ENCODE data around the gene ZNF552. TPM values are rescaled to one million over a fixed set of nuclear protein-coding genes. Genes with fewer than 3 reads are reported as not detected.

Gene ZNF552
- total and polyA plus RNA-seq, 12 donors: 1.5 to 6.6 (median 2.7) TPM

DNA sequence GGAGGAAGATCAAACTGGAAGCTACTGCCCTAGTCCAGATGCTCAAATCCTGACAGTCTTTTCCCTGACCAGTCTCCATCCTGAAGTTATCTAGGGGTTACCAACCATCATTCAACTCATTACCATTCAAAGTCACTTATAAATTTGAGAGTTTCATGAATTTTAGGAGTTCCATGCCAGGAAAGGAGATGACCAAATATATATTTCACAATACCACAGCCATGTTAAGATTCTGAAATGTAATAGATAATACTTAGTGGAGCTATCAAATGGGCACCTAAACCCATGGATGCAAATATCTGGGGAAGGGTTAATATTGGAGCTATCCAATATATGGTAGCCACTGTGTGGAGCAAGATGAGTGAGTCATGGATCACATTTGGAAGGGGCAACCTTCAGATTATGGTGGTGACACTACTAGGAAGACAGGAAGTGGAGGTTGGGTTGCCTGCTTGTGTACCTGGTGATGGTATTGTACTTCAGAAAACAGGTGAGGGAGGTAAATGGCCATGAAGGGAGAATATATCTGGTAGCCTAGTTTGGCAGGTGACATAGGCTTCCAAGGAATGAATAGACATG lies 26.5 kb downstream of the ZNF552 start:
- intact Hi-C loops (cut with DNase I): no loop called here
- Histone ChIP-seq H3K9me3 (peaks cover 0 to 85% (median 20%) of the 10 kb centered on the region in 11 donors), H3K4me1 (peaks cover 0 to 13% (median under 1%) of the 10 kb centered on the region in 9 donors), H3K27ac (no peak overlapping the region), H3K27me3 (no peaks in the 10 kb centered on the region), H3K4me3 (no peak overlapping the region), H3K36me3 (peaks cover 0 to 90% (median 24%) of the 10 kb centered on the region in 9 donors)
- no peak for DNase-seq
- TF ChIP-seq, protein P1, sequence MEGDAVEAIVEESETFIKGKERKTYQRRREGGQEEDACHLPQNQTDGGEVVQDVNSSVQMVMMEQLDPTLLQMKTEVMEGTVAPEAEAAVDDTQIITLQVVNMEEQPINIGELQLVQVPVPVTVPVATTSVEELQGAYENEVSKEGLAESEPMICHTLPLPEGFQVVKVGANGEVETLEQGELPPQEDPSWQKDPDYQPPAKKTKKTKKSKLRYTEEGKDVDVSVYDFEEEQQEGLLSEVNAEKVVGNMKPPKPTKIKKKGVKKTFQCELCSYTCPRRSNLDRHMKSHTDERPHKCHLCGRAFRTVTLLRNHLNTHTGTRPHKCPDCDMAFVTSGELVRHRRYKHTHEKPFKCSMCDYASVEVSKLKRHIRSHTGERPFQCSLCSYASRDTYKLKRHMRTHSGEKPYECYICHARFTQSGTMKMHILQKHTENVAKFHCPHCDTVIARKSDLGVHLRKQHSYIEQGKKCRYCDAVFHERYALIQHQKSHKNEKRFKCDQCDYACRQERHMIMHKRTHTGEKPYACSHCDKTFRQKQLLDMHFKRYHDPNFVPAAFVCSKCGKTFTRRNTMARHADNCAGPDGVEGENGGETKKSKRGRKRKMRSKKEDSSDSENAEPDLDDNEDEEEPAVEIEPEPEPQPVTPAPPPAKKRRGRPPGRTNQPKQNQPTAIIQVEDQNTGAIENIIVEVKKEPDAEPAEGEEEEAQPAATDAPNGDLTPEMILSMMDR (IDR thresholded peaks at IDR 0.05): no peak
- peak in 1 of 8 donors; percentile 13 for ATAC-seq

DNA sequence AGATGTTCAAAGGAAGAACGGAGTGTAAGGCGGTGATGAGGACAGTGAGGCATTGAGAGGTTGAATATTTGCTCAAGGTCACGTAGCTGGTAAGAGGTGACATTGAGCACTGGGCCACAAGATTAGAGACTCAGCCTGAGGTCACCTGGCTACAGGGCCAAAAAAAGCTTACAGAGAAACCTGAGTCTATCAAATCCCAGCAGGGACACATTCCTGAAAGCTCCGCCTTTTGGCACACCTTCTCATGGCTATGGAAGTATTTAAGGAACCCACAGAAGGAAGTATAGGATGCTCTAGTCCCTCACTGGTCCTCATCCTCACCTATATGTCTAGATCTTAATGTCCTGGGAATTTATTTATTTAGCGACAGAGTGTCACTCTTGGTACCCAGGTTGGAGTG lies 27.8 kb downstream of the ZNF552 start:
- H3K27me3 ChIP-seq: no peaks in the 10 kb centered on the region
- H3K4me1 ChIP-seq: peaks cover 0 to 3% (median 0%) of the 10 kb centered on the region in 9 donors
- H3K4me3 ChIP-seq: no peak overlapping the region
- TF ChIP-seq, protein P1 (IDR thresholded peaks at IDR 0.05): no peak
- no peak overlapping the region for H3K27ac ChIP-seq
- 86 to 92% methylated on average over 5 of the region's 5 CpGs for WGBS, 2 donors
- peaks cover 0 to 93% (median 21%) of the 10 kb centered on the region in 11 donors for H3K9me3 ChIP-seq
- DNase-seq: no peak
- H3K36me3 ChIP-seq: peaks cover 0 to 92% (median 23%) of the 10 kb centered on the region in 9 donors
- intact Hi-C loops (cut with DNase I): no loop called here
- ATAC-seq: peak in 2 of 8 donors; percentile 23 to 42

DNA sequence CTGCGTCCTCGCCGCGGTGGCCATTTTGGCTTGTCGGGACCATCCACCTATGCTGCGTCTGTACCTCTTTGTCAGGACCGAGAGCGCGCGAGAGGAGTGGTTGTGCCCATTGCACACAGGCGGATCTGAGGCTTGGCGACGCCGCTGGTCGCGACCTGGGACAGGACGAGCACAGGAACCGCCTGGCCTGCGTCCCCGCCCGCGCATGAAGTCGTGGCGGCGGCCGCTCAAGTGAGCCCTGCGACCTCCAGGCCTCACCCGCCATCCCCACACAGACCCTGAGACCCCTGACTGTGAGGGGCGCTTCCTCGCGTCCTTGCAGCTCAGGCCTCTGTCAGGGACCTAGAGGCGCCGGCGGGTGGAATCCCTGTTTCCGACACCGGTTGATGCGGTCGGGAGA lies 28.4 kb downstream of the ZNF552 start:
- peaks cover 0 to 98% (median 26%) of the 10 kb centered on the region in 11 donors for H3K9me3 ChIP-seq
- H3K27ac ChIP-seq: no peak overlapping the region
- ATAC-seq (peak in 2 of 8 donors; percentile 38 to 60), DNase-seq (no peak)
- H3K4me3 ChIP-seq: no peak overlapping the region
- H3K4me1 ChIP-seq: no peaks in the 10 kb centered on the region
- 95% methylated on average over 38 of the region's 38 CpGs for WGBS, 2 donors
- intact Hi-C loops (cut with DNase I): no loop called here
- H3K36me3 ChIP-seq: peaks cover 0 to 92% (median 22%) of the 10 kb centered on the region in 9 donors
- TF ChIP-seq, protein P1 (IDR thresholded peaks at IDR 0.05): no peak
- H3K27me3 ChIP-seq: no peaks in the 10 kb centered on the region

DNA sequence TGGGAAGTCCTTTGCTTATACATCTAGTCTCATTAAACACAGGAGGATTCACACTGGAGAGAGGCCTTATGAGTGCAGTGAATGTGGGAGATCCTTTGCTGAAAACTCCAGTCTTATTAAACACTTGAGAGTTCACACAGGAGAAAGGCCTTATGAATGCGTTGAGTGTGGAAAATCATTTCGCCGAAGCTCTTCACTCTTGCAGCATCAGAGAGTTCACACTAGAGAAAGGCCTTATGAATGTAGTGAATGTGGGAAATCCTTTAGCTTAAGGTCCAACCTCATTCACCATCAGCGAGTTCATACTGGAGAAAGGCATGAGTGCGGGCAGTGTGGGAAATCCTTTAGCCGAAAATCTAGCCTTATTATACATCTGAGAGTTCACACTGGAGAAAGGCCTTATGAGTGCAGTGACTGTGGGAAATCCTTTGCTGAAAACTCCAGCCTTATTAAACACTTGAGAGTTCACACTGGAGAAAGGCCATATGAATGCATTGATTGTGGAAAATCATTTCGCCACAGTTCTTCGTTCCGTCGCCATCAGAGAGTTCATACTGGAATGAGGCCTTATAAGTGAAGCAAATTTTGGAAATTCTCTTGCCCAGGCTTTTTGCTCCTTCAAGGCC lies 35.4 kb downstream of the ZNF552 start:
- Histone ChIP-seq H3K27me3 (no peaks in the 10 kb centered on the region), H3K27ac (no peak overlapping the region), H3K36me3 (peaks cover 7 to 99% (median 69%) of the 10 kb centered on the region in 9 donors), H3K9me3 (peaks cover 0 to 100% (median 31%) of the 10 kb centered on the region in 11 donors), H3K4me1 (peaks cover 0 to 3% (median 0%) of the 10 kb centered on the region in 9 donors), H3K4me3 (no peak overlapping the region)
- ATAC-seq (no peak), DNase-seq (no peak)
- TF ChIP-seq, protein P1 (IDR thresholded peaks at IDR 0.05): no peak
- intact Hi-C loops (cut with DNase I): no loop called here
- 97 to 98% methylated on average over 10 of the region's 10 CpGs for WGBS, 2 donors
